Upper lobe of right lung (tissue), 1 donor: ENCODE data around the gene CLIC5. TPM values are rescaled to one million over a fixed set of nuclear protein-coding genes. Genes with fewer than 3 reads are reported as not detected.

Experiments used
- ATAC-seq: fragments of 200-7000 bp; cut with Tn5 transposase; one replicate; pipeline ENCODE4 v1.9.1; 2020; ENCODE audit warnings: mild to moderate bottlenecking, moderate library complexity
- DNase-seq: peaks from one replicate; pipeline ENCODE4 v3.0.0-alpha.2; 2020
- H3K27ac ChIP-seq: fragments of 200-600 bp; one replicate; pipeline ENCODE4 v1.8.0; 2022
- H3K27me3 ChIP-seq: fragments of 200-600 bp; one replicate; pipeline ENCODE4 v1.8.0; 2022; ENCODE audit warnings: mild to moderate bottlenecking
- H3K36me3 ChIP-seq: fragments of 200-600 bp; one replicate; pipeline ENCODE4 v1.8.0; 2022
- H3K4me1 ChIP-seq: fragments of 200-600 bp; one replicate; pipeline ENCODE4 v1.8.0; 2022
- H3K4me3 ChIP-seq: fragments of 200-600 bp; one replicate; pipeline ENCODE4 v1.8.0; 2022; ENCODE audit warnings: mild to moderate bottlenecking
- H3K9me3 ChIP-seq: fragments of 200-600 bp; one replicate; pipeline ENCODE4 v1.8.0; 2022
- intact Hi-C: fragments of 100-400 bp; cut with DNase I; formaldehyde crosslinking; loops from one replicate; pipeline ENCODE4 v1.11.0; 2022
- total RNA-seq: library from RNA; stranded (reverse); fragmentation: NEBNext Ultra II Directional; extraction: Animal tissue kit (Norgen Biotek cat#: 25700); gene quantifications from one replicate; pipeline ENCODE4 v1.2.1, GENCODE V29; 2021
- TF ChIP-seq, protein P1 (sequence below): fragments of 200-600 bp; IDR thresholded peaks from one replicate; pipeline ENCODE4 v1.8.0; 2022; ENCODE audit warnings: antibody characterized with exemption
- donor health status: DM: no; HTN: yes; CAD: no; lungs with severe emphysema.

Gene CLIC5
- total RNA-seq, 1 donor from 2014 or later: 131 TPM

DNA sequence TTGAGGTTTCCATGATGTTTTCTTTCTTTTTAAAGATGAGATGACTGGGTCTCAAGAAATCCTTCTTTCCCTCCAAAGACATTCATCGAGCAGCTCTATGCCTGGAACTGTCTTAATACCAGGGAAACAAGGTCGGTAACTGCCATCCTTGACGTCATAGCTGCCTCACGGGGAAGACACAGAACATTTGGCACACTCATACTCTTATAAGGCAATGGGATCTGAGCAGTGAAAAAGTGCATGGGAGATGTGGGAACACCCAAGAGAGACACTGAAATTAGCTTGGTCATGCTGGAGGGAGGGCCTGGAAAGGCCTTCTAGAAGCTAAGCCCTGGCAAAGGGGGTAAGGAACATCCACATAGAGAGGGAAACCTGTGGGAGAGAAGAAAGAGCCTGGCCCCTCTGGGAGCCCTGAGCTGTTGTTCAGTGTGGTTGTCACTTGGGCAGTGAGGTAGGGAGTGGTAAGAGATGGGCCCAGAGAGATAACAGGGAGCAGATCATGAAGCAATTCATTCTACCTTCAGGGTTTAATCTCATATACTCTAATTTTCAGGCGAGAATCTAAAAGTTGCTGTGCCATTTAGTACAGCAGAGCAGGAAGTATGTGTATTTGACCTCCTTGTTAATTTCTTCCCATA is 30.8 kb downstream of the CLIC5 start:
- no peak overlapping the region for H3K27ac ChIP-seq
- DNase-seq (no peak), ATAC-seq (no peak)
- H3K9me3 ChIP-seq: no peaks in the 10 kb centered on the region
- H3K4me1 ChIP-seq: no peaks in the 10 kb centered on the region
- no peak overlapping the region for H3K4me3 ChIP-seq
- H3K27me3 ChIP-seq: no peaks in the 10 kb centered on the region
- H3K36me3 ChIP-seq: no peaks in the 10 kb centered on the region
- TF ChIP-seq, protein P1, sequence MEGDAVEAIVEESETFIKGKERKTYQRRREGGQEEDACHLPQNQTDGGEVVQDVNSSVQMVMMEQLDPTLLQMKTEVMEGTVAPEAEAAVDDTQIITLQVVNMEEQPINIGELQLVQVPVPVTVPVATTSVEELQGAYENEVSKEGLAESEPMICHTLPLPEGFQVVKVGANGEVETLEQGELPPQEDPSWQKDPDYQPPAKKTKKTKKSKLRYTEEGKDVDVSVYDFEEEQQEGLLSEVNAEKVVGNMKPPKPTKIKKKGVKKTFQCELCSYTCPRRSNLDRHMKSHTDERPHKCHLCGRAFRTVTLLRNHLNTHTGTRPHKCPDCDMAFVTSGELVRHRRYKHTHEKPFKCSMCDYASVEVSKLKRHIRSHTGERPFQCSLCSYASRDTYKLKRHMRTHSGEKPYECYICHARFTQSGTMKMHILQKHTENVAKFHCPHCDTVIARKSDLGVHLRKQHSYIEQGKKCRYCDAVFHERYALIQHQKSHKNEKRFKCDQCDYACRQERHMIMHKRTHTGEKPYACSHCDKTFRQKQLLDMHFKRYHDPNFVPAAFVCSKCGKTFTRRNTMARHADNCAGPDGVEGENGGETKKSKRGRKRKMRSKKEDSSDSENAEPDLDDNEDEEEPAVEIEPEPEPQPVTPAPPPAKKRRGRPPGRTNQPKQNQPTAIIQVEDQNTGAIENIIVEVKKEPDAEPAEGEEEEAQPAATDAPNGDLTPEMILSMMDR: no peak
- intact Hi-C loops: no loop called here

DNA sequence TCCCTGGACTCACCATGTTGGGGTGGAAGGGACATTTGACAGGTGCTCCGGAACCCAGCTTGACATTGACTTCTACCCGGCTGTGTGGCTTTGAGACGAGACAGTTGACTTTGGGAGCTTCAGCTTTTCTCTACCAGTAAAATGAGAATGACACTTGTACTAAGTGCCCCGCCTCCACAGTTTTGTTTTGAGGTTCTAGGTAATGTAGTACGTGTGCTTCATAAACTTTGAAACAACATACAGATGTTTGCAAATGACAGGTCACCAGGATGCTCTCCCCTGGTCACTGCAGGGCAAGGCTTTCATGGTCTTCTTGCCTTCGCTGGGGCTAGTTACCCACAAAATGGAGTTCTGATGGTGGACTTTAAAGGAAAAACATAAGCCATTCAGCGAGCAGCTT is 31.3 kb downstream of the CLIC5 start:
- intact Hi-C loops: no loop called here
- ATAC-seq: no peak
- TF ChIP-seq, protein P1: no peak

DNA sequence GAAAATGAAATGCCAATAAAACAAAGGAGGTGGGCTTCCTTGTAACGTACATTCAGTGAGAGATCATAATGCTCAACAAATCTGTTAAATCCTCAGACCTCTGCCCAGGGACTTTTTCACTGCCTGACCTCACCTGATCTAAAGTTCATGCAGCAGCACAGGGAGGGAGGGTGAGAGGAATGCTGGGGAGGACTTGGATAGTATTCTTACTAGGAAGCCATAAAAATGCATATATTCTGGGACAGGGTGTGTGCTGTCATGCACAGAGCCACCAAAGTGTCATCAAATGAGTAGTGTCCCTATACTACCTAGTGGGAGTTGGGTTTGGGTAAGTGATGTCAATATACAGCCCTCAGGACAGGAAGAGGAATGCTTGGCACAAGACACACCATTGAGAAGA is 32.6 kb downstream of the CLIC5 start:
- ATAC-seq: no peak
- no peaks in the 10 kb centered on the region for H3K27me3 ChIP-seq

More for the DNA sequence above, 31.3 kb downstream of the CLIC5 start:
- H3K4me3 ChIP-seq: no peak overlapping the region
- DNase-seq: no peak
- H3K4me1 ChIP-seq: no peaks in the 10 kb centered on the region
- H3K9me3 ChIP-seq: no peaks in the 10 kb centered on the region
- no peaks in the 10 kb centered on the region for H3K27me3 ChIP-seq
- no peaks in the 10 kb centered on the region for H3K36me3 ChIP-seq
- H3K27ac ChIP-seq: no peak overlapping the region

GRCh38 chr6:45982280-45983036 is 33.2 kb downstream of the CLIC5 start:
- DNase-seq: no peak
- H3K4me3 ChIP-seq: no peak overlapping the region
- TF ChIP-seq, protein P1: no peak
- H3K36me3 ChIP-seq: no peaks in the 10 kb centered on the region
- no peaks in the 10 kb centered on the region for H3K4me1 ChIP-seq
- no peaks in the 10 kb centered on the region for H3K9me3 ChIP-seq
- no peak overlapping the region for H3K27ac ChIP-seq
- intact Hi-C loops: no loop called here
- ATAC-seq: no peak
- H3K27me3 ChIP-seq: no peaks in the 10 kb centered on the region

More for the DNA sequence above, 32.6 kb downstream of the CLIC5 start:
- intact Hi-C loops: no loop called here
- H3K27ac ChIP-seq: no peak overlapping the region
- H3K4me3 ChIP-seq: no peak overlapping the region
- H3K36me3 ChIP-seq: no peaks in the 10 kb centered on the region
- no peaks in the 10 kb centered on the region for H3K9me3 ChIP-seq
- DNase-seq: no peak
- TF ChIP-seq, protein P1: no peak
- H3K4me1 ChIP-seq: no peaks in the 10 kb centered on the region

GRCh38 chr6:45981046-45981445 is 34.6 kb downstream of the CLIC5 start:
- Histone ChIP-seq H3K36me3 (no peaks in the 10 kb centered on the region), H3K27me3 (no peaks in the 10 kb centered on the region), H3K4me1 (no peaks in the 10 kb centered on the region), H3K4me3 (no peak overlapping the region), H3K27ac (no peak overlapping the region), H3K9me3 (no peaks in the 10 kb centered on the region)
- TF ChIP-seq, protein P1: no peak
- DNase-seq (no peak), ATAC-seq (no peak)
- intact Hi-C loops: no loop called here
